Neutrophil (primary cell): Measurements from ENCODE around the gene PHEX.
A peak's percentile ranks its signal among the peaks of the same experiment; 100 is the strongest.

Experiments
- H3K27ac ChIP-seq: fragments of 200-600 bp; sonication (generic); 2 replicates; pipeline ENCODE4 v1.5.1; 2016; ENCODE audit warnings: mild to moderate bottlenecking, moderate library complexity
- H3K27me3 ChIP-seq: fragments of 200-600 bp; sonication (generic); 2 replicates; pipeline ENCODE4 v1.6.0; 2016; ENCODE audit warnings: mild to moderate bottlenecking
- H3K36me3 ChIP-seq: fragments of 200-600 bp; sonication (generic); 2 replicates; pipeline ENCODE4 v1.5.1; 2017
- H3K4me1 ChIP-seq, 2 experiments: fragments of 200-600 bp in 1 of 2; sonication (generic) in 1 of 2; 1 replicate in 1 of 2; 2 replicates in 1 of 2; pipeline versions ENCODE4 v1.5.1 to v1.6.1; 2013 to 2016; ENCODE audit warnings: low read depth in 1 of 2, low read length in 1 of 2, mild to moderate bottlenecking in 1 of 2, moderate library complexity in 1 of 2; ENCODE audit not compliant: control insufficient read depth in 1 of 2, insufficient read depth in 1 of 2
- H3K4me3 ChIP-seq, 2 experiments: fragments of 200-600 bp in 1 of 2; sonication (generic) in 1 of 2; 1 replicate in 1 of 2; 2 replicates in 1 of 2; pipeline ENCODE4 v1.5.1; 2013 to 2016; ENCODE audit warnings: low read depth in 1 of 2, low read length in 1 of 2, mild to moderate bottlenecking in 1 of 2, moderate library complexity in 1 of 2
- H3K9me3 ChIP-seq: fragments of 200-600 bp; sonication (generic); 2 replicates; pipeline ENCODE4 v1.5.1; 2016
- TF ChIP-seq, protein P1 (sequence below): fragments of 200-600 bp; sonication (generic); IDR thresholded peaks from 2 replicates; pipeline ENCODE4 v1.5.1; 2016; ENCODE audit warnings: antibody characterized with exemption

PHEX gene

GRCh38 chrX:22135994-22136684 lies 104.0 kb downstream of the PHEX start:
- TF ChIP-seq, protein P1, sequence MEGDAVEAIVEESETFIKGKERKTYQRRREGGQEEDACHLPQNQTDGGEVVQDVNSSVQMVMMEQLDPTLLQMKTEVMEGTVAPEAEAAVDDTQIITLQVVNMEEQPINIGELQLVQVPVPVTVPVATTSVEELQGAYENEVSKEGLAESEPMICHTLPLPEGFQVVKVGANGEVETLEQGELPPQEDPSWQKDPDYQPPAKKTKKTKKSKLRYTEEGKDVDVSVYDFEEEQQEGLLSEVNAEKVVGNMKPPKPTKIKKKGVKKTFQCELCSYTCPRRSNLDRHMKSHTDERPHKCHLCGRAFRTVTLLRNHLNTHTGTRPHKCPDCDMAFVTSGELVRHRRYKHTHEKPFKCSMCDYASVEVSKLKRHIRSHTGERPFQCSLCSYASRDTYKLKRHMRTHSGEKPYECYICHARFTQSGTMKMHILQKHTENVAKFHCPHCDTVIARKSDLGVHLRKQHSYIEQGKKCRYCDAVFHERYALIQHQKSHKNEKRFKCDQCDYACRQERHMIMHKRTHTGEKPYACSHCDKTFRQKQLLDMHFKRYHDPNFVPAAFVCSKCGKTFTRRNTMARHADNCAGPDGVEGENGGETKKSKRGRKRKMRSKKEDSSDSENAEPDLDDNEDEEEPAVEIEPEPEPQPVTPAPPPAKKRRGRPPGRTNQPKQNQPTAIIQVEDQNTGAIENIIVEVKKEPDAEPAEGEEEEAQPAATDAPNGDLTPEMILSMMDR: peak; percentile 34
- H3K4me3 ChIP-seq: no peak overlapping the region
- H3K4me1 ChIP-seq: no peaks in the 10 kb centered on the region
- no peaks in the 10 kb centered on the region for H3K27me3 ChIP-seq
- H3K36me3 ChIP-seq: no peaks in the 10 kb centered on the region
- H3K27ac ChIP-seq: no peak overlapping the region
- H3K9me3 ChIP-seq: no peaks in the 10 kb centered on the region

DNA sequence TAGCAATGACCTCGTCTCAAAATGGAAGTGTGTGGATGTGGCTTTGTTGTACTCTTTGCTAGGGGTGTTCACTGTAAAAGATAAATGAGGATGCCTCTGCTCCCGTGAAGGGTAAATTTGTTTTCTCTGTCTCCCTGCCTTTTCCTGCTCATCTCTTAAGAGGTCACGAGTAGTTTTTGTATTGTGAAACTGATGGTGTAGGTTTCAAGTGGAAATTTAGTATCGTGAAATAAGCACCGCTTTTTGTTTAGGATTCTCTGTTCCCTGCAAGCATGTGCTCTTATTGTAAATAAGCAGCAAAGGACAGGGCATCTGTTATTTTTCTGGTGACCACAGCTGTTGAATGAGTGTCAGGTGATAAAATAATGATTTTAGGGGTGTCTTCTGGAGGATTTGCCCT lies 104.6 kb downstream of the PHEX start:
- Histone ChIP-seq H3K27ac (no peak overlapping the region), H3K4me3 (no peak overlapping the region), H3K27me3 (no peaks in the 10 kb centered on the region), H3K4me1 (no peaks in the 10 kb centered on the region), H3K36me3 (no peaks in the 10 kb centered on the region), H3K9me3 (no peaks in the 10 kb centered on the region)
- TF ChIP-seq, protein P1: no peak

DNA sequence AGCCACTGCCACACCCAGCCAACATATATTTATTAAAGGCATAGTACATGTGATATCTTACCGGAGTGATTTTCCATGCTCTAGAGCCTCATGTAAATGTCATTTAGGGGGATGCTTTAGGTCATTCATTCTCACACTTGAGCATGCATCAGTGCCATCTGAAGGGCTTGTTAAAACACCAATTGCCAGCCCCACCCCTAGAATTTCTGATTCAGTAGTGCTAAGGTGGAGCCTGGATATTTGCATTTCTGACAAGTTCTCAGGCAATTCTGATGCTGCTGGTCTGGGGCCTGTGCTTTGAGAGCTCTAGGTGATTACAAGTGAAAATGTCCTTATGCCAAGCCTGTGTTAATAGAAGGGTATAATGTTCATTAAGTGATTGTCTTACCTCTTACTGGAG lies 107.7 kb downstream of the PHEX start:
- TF ChIP-seq, protein P1: no peak
- H3K9me3 ChIP-seq: no peaks in the 10 kb centered on the region
- H3K4me3 ChIP-seq: no peak overlapping the region

DNA sequence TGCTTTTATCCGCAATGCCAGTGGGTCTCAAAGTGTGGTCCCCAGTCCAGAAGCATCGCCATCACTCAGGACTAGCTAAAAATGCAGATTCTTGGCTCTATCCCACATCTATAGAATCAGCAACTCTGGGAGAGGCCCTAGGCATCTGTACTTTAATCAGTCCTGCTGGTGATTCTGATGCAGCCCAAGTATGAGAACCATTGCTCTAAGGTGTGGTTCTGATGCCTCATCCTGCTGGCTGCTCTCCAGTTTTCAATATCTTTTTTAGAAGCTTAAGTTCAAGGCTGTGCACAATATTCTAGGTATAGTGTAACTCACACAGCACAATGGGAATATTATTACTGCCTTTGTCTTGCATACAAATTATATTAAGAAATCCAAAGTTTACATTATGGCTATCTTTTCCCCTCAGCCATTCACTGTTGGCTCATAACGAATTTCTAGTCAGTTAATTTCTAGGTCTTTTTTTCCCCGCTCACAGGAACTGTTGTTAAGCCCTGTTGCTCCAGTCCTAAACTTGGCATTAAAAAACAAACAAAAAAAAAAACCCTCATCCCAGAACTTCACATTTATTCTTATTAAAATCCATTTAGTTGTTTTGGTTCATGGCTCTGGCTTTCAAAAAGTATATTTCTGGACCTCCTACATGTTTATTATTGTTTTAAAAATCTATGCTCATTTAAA lies 109.1 kb downstream of the PHEX start:
- Histone ChIP-seq H3K36me3 (no peaks in the 10 kb centered on the region), H3K4me3 (no peak overlapping the region), H3K27me3 (no peaks in the 10 kb centered on the region), H3K27ac (no peak overlapping the region), H3K4me1 (no peaks in the 10 kb centered on the region), H3K9me3 (no peaks in the 10 kb centered on the region)
- TF ChIP-seq, protein P1: no peak

More for the DNA sequence above, 107.7 kb downstream of the PHEX start:
- Histone ChIP-seq H3K4me1 (no peaks in the 10 kb centered on the region), H3K27me3 (no peaks in the 10 kb centered on the region), H3K36me3 (no peaks in the 10 kb centered on the region), H3K27ac (no peak overlapping the region)

GRCh38 chrX:22147214-22147613 lies 115.1 kb downstream of the PHEX start:
- TF ChIP-seq, protein P1: no peak
- H3K36me3 ChIP-seq: no peaks in the 10 kb centered on the region
- no peaks in the 10 kb centered on the region for H3K9me3 ChIP-seq
- no peaks in the 10 kb centered on the region for H3K4me1 ChIP-seq
- H3K4me3 ChIP-seq: no peak overlapping the region
- H3K27me3 ChIP-seq: no peaks in the 10 kb centered on the region
- H3K27ac ChIP-seq: no peak overlapping the region
